ENCODE measurements around the gene GPC4.

GPC4 gene

DNA sequence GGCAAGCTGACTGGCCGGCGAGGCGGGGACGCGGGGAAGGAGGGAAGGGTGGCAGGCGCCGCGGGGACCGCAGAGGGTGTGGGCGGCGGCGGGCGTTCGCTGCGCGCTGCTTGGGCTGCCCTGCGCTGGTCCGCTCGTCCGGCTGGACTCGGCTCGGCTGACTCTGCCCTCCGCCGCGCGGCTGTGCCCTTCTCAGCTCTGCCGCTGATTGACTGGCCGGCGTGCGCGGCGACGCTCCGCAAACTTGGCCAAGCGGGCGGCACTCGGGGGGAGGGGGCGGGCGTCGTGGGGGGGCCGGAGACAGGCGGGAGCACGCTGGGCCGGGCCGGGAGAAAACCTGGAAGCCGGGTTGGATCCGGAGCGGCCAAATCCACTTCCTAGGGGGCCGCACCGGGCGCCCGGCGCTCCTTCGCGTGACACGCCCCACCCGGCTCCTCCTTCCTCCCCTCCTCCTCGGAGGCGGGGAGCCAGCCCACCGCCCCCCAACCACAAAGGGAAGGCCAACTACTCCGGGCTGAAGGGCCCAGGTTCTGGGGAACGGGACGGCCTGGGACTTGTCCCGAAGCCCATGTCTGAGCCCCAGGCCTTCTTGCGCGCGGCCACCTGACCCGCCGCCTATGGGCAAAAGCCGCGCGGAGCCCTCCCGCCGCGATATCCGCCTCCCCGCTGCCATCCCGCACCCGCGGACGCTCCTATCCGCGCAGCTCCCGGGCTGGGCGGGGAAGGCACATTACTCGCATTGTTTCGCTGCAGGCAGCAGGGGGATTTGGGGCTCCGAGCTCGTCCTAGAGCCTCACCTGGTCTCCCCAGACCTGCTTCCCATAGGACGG, at the start of gene GPC4 (continued):
- TF ChIP-seq, protein P1, sequence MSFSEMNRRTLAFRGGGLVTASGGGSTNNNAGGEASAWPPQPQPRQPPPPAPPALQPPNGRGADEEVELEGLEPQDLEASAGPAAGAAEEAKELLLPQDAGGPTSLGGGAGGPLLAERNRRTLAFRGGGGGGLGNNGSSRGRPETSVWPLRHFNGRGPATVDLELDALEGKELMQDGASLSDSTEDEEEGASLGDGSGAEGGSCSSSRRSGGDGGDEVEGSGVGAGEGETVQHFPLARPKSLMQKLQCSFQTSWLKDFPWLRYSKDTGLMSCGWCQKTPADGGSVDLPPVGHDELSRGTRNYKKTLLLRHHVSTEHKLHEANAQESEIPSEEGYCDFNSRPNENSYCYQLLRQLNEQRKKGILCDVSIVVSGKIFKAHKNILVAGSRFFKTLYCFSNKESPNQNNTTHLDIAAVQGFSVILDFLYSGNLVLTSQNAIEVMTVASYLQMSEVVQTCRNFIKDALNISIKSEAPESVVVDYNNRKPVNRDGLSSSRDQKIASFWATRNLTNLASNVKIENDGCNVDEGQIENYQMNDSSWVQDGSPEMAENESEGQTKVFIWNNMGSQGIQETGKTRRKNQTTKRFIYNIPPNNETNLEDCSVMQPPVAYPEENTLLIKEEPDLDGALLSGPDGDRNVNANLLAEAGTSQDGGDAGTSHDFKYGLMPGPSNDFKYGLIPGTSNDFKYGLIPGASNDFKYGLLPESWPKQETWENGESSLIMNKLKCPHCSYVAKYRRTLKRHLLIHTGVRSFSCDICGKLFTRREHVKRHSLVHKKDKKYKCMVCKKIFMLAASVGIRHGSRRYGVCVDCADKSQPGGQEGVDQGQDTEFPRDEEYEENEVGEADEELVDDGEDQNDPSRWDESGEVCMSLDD (tag by site-specific recombination; IDR thresholded peaks at IDR 0.05): peak; percentile 76
- no peak for TF ChIP-seq ZNF221 (tag by site-specific recombination; IDR thresholded peaks at IDR 0.05; ENCODE audit: borderline replicate concordance)
- peak; percentile 69; the same call in 1 of the 2 replicates for TF ChIP-seq WT1 (tag by site-specific recombination; IDR thresholded peaks at IDR 0.05)
- TF ChIP-seq GLIS2 (tag by site-specific recombination; IDR thresholded peaks at IDR 0.05): peak; percentile 91
- peak; percentile 44; the same call in 1 of the 2 replicates for TF ChIP-seq ZXDB (tag by site-specific recombination; IDR thresholded peaks at IDR 0.05)
- TF ChIP-seq KLF16 (tag by site-specific recombination; IDR thresholded peaks at IDR 0.05): peak; percentile 65; the same call in 1 of the 2 replicates
- TF ChIP-seq ZNF585B (tag by site-specific recombination; IDR thresholded peaks at IDR 0.05): no peak
- TF ChIP-seq, protein P2, sequence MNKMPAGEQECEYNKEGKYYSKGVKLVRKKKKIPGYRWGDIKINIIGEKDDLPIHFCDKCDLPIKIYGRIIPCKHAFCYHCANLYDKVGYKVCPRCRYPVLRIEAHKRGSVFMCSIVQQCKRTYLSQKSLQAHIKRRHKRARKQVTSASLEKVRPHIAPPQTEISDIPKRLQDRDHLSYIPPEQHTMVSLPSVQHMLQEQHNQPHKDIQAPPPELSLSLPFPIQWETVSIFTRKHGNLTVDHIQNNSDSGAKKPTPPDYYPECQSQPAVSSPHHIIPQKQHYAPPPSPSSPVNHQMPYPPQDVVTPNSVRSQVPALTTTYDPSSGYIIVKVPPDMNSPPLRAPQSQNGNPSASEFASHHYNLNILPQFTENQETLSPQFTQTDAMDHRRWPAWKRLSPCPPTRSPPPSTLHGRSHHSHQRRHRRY (tag by site-specific recombination; IDR thresholded peaks at IDR 0.05): no peak
- TF ChIP-seq, protein P3, sequence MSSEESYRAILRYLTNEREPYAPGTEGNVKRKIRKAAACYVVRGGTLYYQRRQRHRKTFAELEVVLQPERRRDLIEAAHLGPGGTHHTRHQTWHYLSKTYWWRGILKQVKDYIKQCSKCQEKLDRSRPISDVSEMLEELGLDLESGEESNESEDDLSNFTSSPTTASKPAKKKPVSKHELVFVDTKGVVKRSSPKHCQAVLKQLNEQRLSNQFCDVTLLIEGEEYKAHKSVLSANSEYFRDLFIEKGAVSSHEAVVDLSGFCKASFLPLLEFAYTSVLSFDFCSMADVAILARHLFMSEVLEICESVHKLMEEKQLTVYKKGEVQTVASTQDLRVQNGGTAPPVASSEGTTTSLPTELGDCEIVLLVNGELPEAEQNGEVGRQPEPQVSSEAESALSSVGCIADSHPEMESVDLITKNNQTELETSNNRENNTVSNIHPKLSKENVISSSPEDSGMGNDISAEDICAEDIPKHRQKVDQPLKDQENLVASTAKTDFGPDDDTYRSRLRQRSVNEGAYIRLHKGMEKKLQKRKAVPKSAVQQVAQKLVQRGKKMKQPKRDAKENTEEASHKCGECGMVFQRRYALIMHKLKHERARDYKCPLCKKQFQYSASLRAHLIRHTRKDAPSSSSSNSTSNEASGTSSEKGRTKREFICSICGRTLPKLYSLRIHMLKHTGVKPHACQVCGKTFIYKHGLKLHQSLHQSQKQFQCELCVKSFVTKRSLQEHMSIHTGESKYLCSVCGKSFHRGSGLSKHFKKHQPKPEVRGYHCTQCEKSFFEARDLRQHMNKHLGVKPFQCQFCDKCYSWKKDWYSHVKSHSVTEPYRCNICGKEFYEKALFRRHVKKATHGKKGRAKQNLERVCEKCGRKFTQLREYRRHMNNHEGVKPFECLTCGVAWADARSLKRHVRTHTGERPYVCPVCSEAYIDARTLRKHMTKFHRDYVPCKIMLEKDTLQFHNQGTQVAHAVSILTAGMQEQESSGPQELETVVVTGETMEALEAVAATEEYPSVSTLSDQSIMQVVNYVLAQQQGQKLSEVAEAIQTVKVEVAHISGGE (tag by site-specific recombination; conservative IDR thresholded peaks at IDR 0.05; ENCODE audit: low read depth): 0 out of 2 replicates have a peak, but pooled peaks have one; percentile 7
- no peak for TF ChIP-seq REPIN1 (tag by site-specific recombination; IDR thresholded peaks at IDR 0.05; ENCODE audit: low read depth)
- TF ChIP-seq ZNF2 (tag by site-specific recombination; IDR thresholded peaks at IDR 0.05): peak; percentile 77
- TF ChIP-seq ZNF843 (tag by site-specific recombination; IDR thresholded peaks at IDR 0.05): no peak
- peak; percentile 92; the same call in 1 of the 2 replicates for TF ChIP-seq ZBTB20 (tag by site-specific recombination; IDR thresholded peaks at IDR 0.05)
- TF ChIP-seq OSR2 (tag by site-specific recombination; IDR thresholded peaks at IDR 0.05): peak; percentile 47
- peak; percentile 71 for TF ChIP-seq ZEB2 (tag by site-specific recombination; IDR thresholded peaks at IDR 0.05)
- TF ChIP-seq ZNF174 (tag by site-specific recombination; IDR thresholded peaks at IDR 0.05): no peak
- peak; percentile 74 for TF ChIP-seq ZNF341 (tag by site-specific recombination; IDR thresholded peaks at IDR 0.05; ENCODE audit: low read depth)
- no peak for TF ChIP-seq ZNF701 (tag by site-specific recombination; IDR thresholded peaks at IDR 0.05)
- TF ChIP-seq, protein P4, sequence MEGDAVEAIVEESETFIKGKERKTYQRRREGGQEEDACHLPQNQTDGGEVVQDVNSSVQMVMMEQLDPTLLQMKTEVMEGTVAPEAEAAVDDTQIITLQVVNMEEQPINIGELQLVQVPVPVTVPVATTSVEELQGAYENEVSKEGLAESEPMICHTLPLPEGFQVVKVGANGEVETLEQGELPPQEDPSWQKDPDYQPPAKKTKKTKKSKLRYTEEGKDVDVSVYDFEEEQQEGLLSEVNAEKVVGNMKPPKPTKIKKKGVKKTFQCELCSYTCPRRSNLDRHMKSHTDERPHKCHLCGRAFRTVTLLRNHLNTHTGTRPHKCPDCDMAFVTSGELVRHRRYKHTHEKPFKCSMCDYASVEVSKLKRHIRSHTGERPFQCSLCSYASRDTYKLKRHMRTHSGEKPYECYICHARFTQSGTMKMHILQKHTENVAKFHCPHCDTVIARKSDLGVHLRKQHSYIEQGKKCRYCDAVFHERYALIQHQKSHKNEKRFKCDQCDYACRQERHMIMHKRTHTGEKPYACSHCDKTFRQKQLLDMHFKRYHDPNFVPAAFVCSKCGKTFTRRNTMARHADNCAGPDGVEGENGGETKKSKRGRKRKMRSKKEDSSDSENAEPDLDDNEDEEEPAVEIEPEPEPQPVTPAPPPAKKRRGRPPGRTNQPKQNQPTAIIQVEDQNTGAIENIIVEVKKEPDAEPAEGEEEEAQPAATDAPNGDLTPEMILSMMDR (tag by site-specific recombination; IDR thresholded peaks at IDR 0.05): peak; percentile 35; the same call in 1 of the 2 replicates
- no peak for TF ChIP-seq ZNF660 (tag by site-specific recombination; IDR thresholded peaks at IDR 0.05)
- peak; percentile 47; the same call in 1 of the 2 replicates for TF ChIP-seq KLF10 (tag by site-specific recombination; IDR thresholded peaks at IDR 0.05)
- TF ChIP-seq BCL11B (tag by site-specific recombination; IDR thresholded peaks at IDR 0.05; ENCODE audit: low read depth): peak; percentile 28; the same call in 1 of the 2 replicates
- no peak for TF ChIP-seq ZNF596 (tag by site-specific recombination; IDR thresholded peaks at IDR 0.05)
- no peak for TF ChIP-seq ZFP69B (tag by site-specific recombination; IDR thresholded peaks at IDR 0.05)
- peak; percentile 86 for TF ChIP-seq GLIS1 (tag by site-specific recombination; IDR thresholded peaks at IDR 0.05)
- TF ChIP-seq, protein P5, sequence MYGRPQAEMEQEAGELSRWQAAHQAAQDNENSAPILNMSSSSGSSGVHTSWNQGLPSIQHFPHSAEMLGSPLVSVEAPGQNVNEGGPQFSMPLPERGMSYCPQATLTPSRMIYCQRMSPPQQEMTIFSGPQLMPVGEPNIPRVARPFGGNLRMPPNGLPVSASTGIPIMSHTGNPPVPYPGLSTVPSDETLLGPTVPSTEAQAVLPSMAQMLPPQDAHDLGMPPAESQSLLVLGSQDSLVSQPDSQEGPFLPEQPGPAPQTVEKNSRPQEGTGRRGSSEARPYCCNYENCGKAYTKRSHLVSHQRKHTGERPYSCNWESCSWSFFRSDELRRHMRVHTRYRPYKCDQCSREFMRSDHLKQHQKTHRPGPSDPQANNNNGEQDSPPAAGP (tag by site-specific recombination; IDR thresholded peaks at IDR 0.05): peak; percentile 73
- TF ChIP-seq SP3 (tag by site-specific recombination; IDR thresholded peaks at IDR 0.05): peak; percentile 97
- peak; percentile 84 for TF ChIP-seq KLF9 (tag by site-specific recombination; IDR thresholded peaks at IDR 0.05; ENCODE audit: low read depth)

Data from HEK293 (cell line).